ENCODE data around the gene RBFOX2. TPM values are rescaled to one million over a fixed set of nuclear protein-coding genes. Genes with fewer than 3 reads are reported as not detected.

Gene RBFOX2
- total RNA-seq, 1 donor from 2014 or later, result 58.1 TPM

- Histone ChIP-seq H3K36me3 (no peaks in the 10 kb centered on the region), H3K9me3 (no peaks in the 10 kb centered on the region), H3K4me3 (peak overlapping the region; percentile 15 to 57), H3K27ac (peak overlapping the region; percentile 68 to 79), H3K27me3 (no peaks in the 10 kb centered on the region), H3K4me1 (peaks cover 0 to 30% of the 10 kb centered on the region in 2 donors)
- intact Hi-C loops (cut with DNase I), result loop anchor here (1.0 kb wide), 1 partner anchor 68 kb away; no protein-coding TSS in a partner anchor
- DNase-seq (ENCODE audit: low spot score in 2 of 2), result peak; percentile 13 to 88
- TF ChIP-seq CTCF (IDR thresholded peaks at IDR 0.05), result no peak
Observed at GRCh38 chr22:35961480-35962295, 66.9 kb downstream of the RBFOX2 start.

GRCh38 chr22:35960854-35961253 lies 67.8 kb downstream of the RBFOX2 start:
- no peaks in the 10 kb centered on the region for H3K9me3 ChIP-seq
- no peak for DNase-seq (ENCODE audit: low spot score in 2 of 2)
- H3K27me3 ChIP-seq, result no peaks in the 10 kb centered on the region
- peaks cover 0 to 30% of the 10 kb centered on the region in 2 donors for H3K4me1 ChIP-seq
- TF ChIP-seq CTCF (IDR thresholded peaks at IDR 0.05), result no peak
- no peak overlapping the region for H3K4me3 ChIP-seq
- peak overlapping the region in 1 of 2 donors; percentile 79 for H3K27ac ChIP-seq
- intact Hi-C loops (cut with DNase I), result loop anchor here (1.0 kb wide), 1 partner anchor 68 kb away; no protein-coding TSS in a partner anchor
- no peaks in the 10 kb centered on the region for H3K36me3 ChIP-seq

GRCh38 chr22:35959121-35959800 lies 69.4 kb downstream of the RBFOX2 start:
- DNase-seq (ENCODE audit: low spot score in 2 of 2), result no peak
- Histone ChIP-seq H3K27ac (no peak overlapping the region), H3K9me3 (no peaks in the 10 kb centered on the region), H3K36me3 (no peaks in the 10 kb centered on the region), H3K4me1 (peaks cover 0 to 30% of the 10 kb centered on the region in 2 donors), H3K27me3 (no peaks in the 10 kb centered on the region), H3K4me3 (no peak overlapping the region)
- intact Hi-C loops (cut with DNase I), result no loop called here
- no peak for TF ChIP-seq CTCF (IDR thresholded peaks at IDR 0.05)

GRCh38 chr22:35958334-35958733 lies 70.3 kb downstream of the RBFOX2 start:
- H3K27ac ChIP-seq, result peak overlapping the region in 1 of 2 donors; percentile 38
- no peak for DNase-seq (ENCODE audit: low spot score in 2 of 2)
- H3K9me3 ChIP-seq, result no peaks in the 10 kb centered on the region
- H3K27me3 ChIP-seq, result no peaks in the 10 kb centered on the region
- peaks cover 0 to 29% of the 10 kb centered on the region in 2 donors for H3K4me1 ChIP-seq
- intact Hi-C loops (cut with DNase I), result no loop called here
- H3K4me3 ChIP-seq, result no peak overlapping the region
- no peak for TF ChIP-seq CTCF (IDR thresholded peaks at IDR 0.05)
- H3K36me3 ChIP-seq, result no peaks in the 10 kb centered on the region

- TF ChIP-seq CTCF (IDR thresholded peaks at IDR 0.05), result no peak
- intact Hi-C loops (cut with DNase I), result no loop called here
- H3K4me1 ChIP-seq, result peaks cover 0 to 24% of the 10 kb centered on the region in 2 donors
Observed at GRCh38 chr22:35957589-35957988, 71.0 kb downstream of the RBFOX2 start.

More at GRCh38 chr22:35957589-35957988, 71.0 kb downstream of the RBFOX2 start:
- H3K9me3 ChIP-seq, result no peaks in the 10 kb centered on the region
- no peak overlapping the region for H3K27ac ChIP-seq
- no peaks in the 10 kb centered on the region for H3K27me3 ChIP-seq
- no peak for DNase-seq (ENCODE audit: low spot score in 2 of 2)
- no peaks in the 10 kb centered on the region for H3K36me3 ChIP-seq
- no peak overlapping the region for H3K4me3 ChIP-seq

Data from ascending aorta (tissue), 2 donors.